Skeletal muscle tissue (tissue), 4 donors: Measurements from ENCODE around the gene MRPS27. TPM values are rescaled to one million over a fixed set of nuclear protein-coding genes. Genes with fewer than 3 reads are reported as not detected.

Source experiments
- H3K27ac ChIP-seq: one replicate; pipeline ENCODE4 v1.7.0; 2013; ENCODE audit warnings: mild to moderate bottlenecking, low read depth, low read length, inconsistent platforms
- H3K27me3 ChIP-seq, 3 donors: one replicate each; pipeline ENCODE4 v1.7.0; 2013; ENCODE audit warnings: low read length in 3 of 3; ENCODE audit not compliant: control insufficient read depth in 3 of 3, insufficient read depth in 3 of 3
- H3K36me3 ChIP-seq, 3 donors: one replicate each; pipeline ENCODE4 v1.7.0; 2013; ENCODE audit warnings: low read length in 3 of 3; ENCODE audit not compliant: control insufficient read depth in 3 of 3, insufficient read depth in 3 of 3
- H3K4me1 ChIP-seq, 3 donors: one replicate each; pipeline ENCODE4 v1.7.0; 2013; ENCODE audit warnings: low read length in 3 of 3, mild to moderate bottlenecking in 3 of 3; ENCODE audit not compliant: control insufficient read depth in 3 of 3, insufficient read depth in 3 of 3
- H3K4me3 ChIP-seq, 3 donors: one replicate each; pipeline ENCODE4 v1.7.0; 2013; ENCODE audit warnings: low read length in 3 of 3
- H3K9ac ChIP-seq, 3 donors: one replicate each; pipeline ENCODE4 v1.7.0; 2013; ENCODE audit warnings: low read length in 3 of 3, mild to moderate bottlenecking in 3 of 3, moderate library complexity in 2 of 3, low read depth in 1 of 3
- H3K9me3 ChIP-seq, 3 donors: one replicate each; pipeline ENCODE4 v1.7.0; 2013; ENCODE audit warnings: low read length in 3 of 3; ENCODE audit not compliant: control insufficient read depth in 3 of 3
- total RNA-seq: library from RNA; depleted of rRNA; stranded (reverse); fragments of >200 nt; gene quantifications from one replicate; pipeline ENCODE4 v1.2.3, GENCODE V29; 2014
- donor health status: Osteomylitis.

Gene MRPS27
- total RNA-seq, 1 donor from 2014 or later, result 75.7 TPM

DNA sequence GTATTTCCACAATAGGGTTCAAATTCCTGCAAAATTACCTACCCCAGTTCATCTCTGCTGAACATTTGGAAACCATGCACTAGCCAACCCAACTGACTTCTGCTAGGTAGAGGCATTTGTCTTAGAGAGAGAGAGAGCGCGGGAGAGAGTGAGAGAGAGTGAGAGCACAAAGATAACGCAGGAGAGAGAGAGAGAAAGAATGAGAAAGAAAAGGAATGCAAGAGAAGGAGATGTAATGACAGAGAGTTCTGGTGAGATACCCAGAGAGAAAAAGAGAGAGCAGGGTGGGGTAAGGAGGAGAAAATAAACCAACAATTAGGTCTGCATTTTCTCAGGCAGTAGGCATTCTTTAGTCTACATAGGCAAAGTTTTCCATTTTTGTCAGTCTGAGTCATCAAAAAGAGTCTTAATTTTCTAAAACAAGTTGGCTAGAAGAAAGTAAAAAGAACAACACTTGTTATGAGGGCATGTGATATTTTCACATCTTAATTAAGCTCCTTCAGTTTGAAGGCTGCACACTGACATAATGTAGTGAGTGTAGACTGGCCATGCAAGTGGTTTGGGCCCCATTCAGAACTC lies 114.5 kb downstream of the MRPS27 start:
- Histone ChIP-seq H3K36me3 (peaks cover 0 to 10% (median 3%) of the 10 kb centered on the region in 3 donors), H3K27me3 (no peaks in the 10 kb centered on the region), H3K4me1 (peaks cover 0 to 3% (median 2%) of the 10 kb centered on the region in 3 donors), H3K4me3 (no peak overlapping the region), H3K9ac (no peak overlapping the region), H3K9me3 (no peaks in the 10 kb centered on the region), H3K27ac (no peak overlapping the region)

DNA sequence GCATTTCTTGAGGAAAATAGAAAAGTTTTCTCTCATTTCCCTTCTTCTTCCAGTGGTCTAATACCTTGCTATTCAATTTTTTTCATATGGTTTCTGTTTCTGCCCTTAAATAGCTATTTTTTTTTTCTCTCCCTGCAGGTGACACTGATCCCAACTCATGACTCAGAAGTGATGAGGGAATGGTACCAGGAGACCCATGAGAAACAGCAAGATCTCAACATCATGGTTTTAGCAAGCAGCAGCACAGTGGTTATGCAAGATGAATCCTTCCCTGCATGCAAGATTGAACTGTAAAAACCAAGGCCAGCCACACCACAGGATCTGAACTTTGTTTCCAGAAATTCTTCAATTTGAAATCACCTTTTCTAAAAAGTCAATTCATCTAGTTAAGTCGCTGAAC lies 115.1 kb downstream of the MRPS27 start:
- no peaks in the 10 kb centered on the region for H3K4me1 ChIP-seq
- H3K9ac ChIP-seq, result no peak overlapping the region
- no peaks in the 10 kb centered on the region for H3K9me3 ChIP-seq
- no peaks in the 10 kb centered on the region for H3K27me3 ChIP-seq
- H3K36me3 ChIP-seq, result peaks cover 0 to 10% (median 3%) of the 10 kb centered on the region in 3 donors
- no peak overlapping the region for H3K4me3 ChIP-seq
- no peak overlapping the region for H3K27ac ChIP-seq

DNA sequence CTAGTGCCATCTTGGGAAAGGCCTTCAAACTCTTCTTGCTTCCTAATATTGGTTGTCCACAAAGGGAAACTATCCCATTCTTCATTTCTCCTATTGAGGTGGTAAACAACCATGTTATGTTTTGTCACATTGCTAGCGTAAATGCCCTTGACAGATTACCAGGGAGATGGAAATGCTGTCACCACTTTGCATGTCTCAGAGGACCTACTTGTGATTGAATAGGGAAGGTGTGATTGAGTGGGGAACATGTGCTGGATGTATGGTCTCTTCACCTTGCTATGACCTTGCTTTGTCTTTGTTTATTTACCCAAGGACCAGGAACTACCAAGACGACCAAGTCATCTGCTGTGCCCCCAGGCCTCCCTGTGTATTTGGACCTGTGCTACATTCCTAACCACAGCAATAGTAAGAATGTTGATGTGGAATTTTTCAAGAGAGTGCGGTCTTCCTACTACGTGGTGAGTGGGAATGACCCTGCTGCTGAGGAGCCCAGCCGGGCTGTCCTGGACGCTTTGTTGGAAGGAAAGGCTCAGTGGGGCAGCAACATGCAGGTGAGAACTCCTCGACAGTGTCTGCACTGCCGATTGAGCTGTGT lies 116.7 kb downstream of the MRPS27 start:
- no peaks in the 10 kb centered on the region for H3K4me1 ChIP-seq
- no peaks in the 10 kb centered on the region for H3K27me3 ChIP-seq
- H3K9me3 ChIP-seq, result no peaks in the 10 kb centered on the region
- no peak overlapping the region for H3K9ac ChIP-seq
- H3K27ac ChIP-seq, result no peak overlapping the region
- peaks cover 0 to 14% (median 3%) of the 10 kb centered on the region in 3 donors for H3K36me3 ChIP-seq
- no peak overlapping the region for H3K4me3 ChIP-seq

DNA sequence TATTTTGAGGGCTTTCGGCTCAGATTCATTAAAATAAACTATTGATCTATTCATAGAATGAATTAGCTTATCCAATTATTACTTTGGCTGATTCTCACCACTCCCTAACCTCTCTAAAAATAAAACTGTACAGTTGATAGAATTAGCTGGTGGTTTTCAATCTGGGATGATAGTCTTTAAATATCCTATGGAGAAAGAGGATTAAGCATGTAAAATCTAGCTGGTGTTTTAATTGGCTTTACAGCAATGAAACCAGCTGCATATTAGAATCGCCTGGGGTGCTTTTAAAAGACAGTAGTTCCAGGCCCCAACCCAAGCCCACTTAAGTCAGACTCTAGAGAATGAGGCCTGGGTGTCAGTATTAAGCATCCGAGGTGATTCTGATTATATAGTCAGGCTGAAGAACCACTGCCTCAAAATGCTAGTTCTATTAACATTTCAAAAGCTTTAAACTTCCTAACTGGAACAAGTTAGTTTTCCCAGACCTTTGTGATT lies 117.7 kb downstream of the MRPS27 start:
- H3K36me3 ChIP-seq, result peaks cover 3 to 15% (median 3%) of the 10 kb centered on the region in 3 donors
- H3K9ac ChIP-seq, result no peak overlapping the region

DNA sequence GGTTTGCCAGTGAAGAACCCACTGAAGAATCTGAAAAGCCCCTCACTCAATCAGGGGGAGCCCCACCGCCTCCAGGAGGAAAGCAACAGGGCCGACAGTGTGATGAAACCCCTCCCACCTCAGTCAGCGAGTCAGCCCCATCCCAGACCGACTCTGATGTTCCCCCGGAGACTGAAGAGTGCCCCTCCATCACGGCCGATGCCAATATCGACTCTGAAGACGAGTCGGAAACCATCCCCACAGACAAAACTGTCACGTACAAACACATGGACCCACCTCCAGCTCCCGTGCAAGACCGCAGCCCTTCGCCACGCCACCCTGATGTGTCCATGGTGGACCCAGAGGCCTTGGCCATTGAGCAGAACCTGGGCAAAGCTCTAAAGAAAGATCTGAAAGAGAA lies 120.4 kb downstream of the MRPS27 start:
- H3K4me1 ChIP-seq, result no peaks in the 10 kb centered on the region
- no peaks in the 10 kb centered on the region for H3K9me3 ChIP-seq
- no peak overlapping the region for H3K4me3 ChIP-seq
- H3K9ac ChIP-seq, result no peak overlapping the region
- H3K36me3 ChIP-seq, result peaks cover 3 to 12% (median 5%) of the 10 kb centered on the region in 3 donors
- H3K27ac ChIP-seq, result no peak overlapping the region
- H3K27me3 ChIP-seq, result no peaks in the 10 kb centered on the region

More for the DNA sequence above, 117.7 kb downstream of the MRPS27 start:
- H3K4me1 ChIP-seq, result no peaks in the 10 kb centered on the region
- no peak overlapping the region for H3K27ac ChIP-seq
- no peaks in the 10 kb centered on the region for H3K9me3 ChIP-seq
- H3K27me3 ChIP-seq, result no peaks in the 10 kb centered on the region
- H3K4me3 ChIP-seq, result no peak overlapping the region

DNA sequence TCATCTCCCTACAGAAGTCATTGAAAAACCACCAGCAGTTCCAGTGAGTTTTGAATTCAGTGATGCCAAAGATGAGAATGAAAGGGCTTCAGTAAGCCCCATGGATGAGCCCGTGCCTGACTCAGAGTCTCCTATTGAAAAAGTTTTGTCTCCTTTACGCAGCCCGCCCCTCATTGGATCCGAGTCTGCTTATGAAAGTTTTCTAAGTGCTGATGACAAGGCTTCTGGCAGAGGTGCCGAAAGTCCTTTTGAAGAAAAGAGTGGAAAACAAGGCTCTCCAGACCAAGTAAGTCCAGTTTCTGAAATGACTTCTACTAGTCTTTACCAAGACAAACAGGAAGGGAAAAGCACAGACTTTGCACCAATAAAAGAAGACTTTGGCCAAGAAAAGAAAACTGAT lies 122.6 kb downstream of the MRPS27 start:
- no peak overlapping the region for H3K27ac ChIP-seq
- no peak overlapping the region for H3K4me3 ChIP-seq
- no peaks in the 10 kb centered on the region for H3K4me1 ChIP-seq
- H3K9me3 ChIP-seq, result no peaks in the 10 kb centered on the region
- H3K9ac ChIP-seq, result no peak overlapping the region
- H3K27me3 ChIP-seq, result no peaks in the 10 kb centered on the region
- peaks cover 3 to 9% (median 5%) of the 10 kb centered on the region in 3 donors for H3K36me3 ChIP-seq

DNA sequence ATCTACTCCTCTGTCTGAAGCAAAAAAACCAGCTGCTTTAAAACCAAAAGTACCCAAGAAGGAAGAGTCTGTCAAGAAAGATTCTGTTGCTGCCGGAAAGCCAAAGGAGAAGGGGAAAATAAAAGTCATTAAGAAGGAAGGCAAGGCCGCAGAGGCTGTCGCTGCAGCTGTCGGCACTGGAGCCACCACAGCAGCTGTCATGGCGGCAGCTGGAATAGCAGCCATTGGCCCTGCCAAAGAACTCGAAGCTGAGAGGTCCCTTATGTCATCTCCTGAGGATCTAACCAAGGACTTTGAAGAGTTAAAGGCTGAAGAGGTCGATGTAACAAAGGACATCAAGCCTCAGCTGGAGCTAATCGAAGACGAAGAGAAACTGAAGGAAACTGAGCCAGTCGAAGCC lies 124.5 kb downstream of the MRPS27 start:
- no peaks in the 10 kb centered on the region for H3K27me3 ChIP-seq
- H3K9ac ChIP-seq, result no peak overlapping the region
- H3K4me1 ChIP-seq, result no peaks in the 10 kb centered on the region
- no peak overlapping the region for H3K27ac ChIP-seq
- no peak overlapping the region for H3K4me3 ChIP-seq
- no peaks in the 10 kb centered on the region for H3K9me3 ChIP-seq
- H3K36me3 ChIP-seq, result peaks cover 3 to 9% (median 5%) of the 10 kb centered on the region in 3 donors

DNA sequence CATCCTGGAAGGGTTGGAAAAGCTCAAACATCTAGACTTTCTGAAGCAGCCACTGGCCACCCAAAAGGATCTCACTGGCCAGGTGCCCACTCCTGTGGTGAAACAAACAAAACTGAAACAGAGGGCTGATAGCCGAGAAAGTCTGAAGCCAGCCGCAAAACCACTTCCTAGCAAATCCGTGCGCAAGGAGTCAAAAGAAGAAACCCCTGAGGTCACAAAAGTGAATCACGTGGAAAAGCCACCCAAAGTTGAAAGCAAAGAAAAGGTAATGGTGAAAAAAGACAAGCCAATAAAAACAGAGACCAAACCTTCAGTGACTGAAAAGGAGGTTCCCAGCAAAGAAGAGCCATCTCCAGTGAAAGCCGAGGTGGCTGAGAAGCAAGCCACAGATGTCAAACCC lies 125.2 kb downstream of the MRPS27 start:
- no peaks in the 10 kb centered on the region for H3K27me3 ChIP-seq
- peaks cover 3 to 9% (median 5%) of the 10 kb centered on the region in 3 donors for H3K36me3 ChIP-seq
- H3K4me1 ChIP-seq, result no peaks in the 10 kb centered on the region
- H3K9me3 ChIP-seq, result no peaks in the 10 kb centered on the region
- H3K27ac ChIP-seq, result no peak overlapping the region
- H3K4me3 ChIP-seq, result no peak overlapping the region
- no peak overlapping the region for H3K9ac ChIP-seq

DNA sequence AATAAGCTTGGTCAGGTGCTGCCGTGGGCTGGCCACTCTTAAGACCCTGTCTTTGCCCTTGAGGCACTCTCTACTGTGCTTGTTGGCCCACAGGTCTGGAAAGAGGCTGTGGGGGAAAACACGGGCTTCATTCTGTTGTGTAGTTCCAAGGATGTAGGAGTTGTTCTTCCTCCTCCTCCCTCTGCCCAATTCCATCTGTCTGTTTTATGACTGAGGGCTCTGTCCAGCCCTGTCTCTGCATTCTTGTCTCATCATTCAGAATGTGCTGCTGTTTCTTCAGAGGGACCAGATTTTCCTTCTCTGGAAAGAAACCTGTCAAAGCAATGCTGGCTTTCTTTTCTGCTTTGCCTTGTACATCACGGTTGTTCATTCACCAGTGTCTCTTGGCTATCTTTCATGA lies 128.6 kb downstream of the MRPS27 start:
- Histone ChIP-seq H3K27ac (no peak overlapping the region), H3K4me1 (no peaks in the 10 kb centered on the region), H3K36me3 (peaks cover 0 to 2% (median 0%) of the 10 kb centered on the region in 3 donors), H3K9ac (no peak overlapping the region), H3K4me3 (no peak overlapping the region), H3K27me3 (no peaks in the 10 kb centered on the region), H3K9me3 (no peaks in the 10 kb centered on the region)

DNA sequence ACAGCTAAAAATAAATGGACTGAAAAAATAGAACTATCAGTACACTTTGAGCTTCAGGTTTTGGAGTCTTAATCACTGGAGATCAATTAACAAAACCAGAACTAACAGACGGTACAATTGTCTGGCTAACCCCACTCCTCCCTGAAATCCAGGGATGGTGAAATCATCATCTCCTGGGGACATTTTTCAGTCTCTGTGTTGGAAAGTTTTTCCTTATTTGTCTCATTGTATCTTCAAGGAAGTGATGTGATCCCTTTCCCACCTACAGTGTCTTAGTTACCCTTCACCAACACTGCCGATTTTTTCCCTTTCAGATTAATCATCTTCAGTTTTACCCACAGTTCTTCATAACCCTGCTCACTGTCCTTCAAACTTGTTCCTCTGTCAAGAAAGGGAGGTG lies 130.9 kb downstream of the MRPS27 start:
- no peak overlapping the region for H3K27ac ChIP-seq
- no peak overlapping the region for H3K9ac ChIP-seq
- no peak overlapping the region for H3K4me3 ChIP-seq
- H3K27me3 ChIP-seq, result no peaks in the 10 kb centered on the region
- peaks cover 0 to 5% (median 3%) of the 10 kb centered on the region in 3 donors for H3K4me1 ChIP-seq
- no peaks in the 10 kb centered on the region for H3K9me3 ChIP-seq
- no peaks in the 10 kb centered on the region for H3K36me3 ChIP-seq
